Daoy (cell line): ENCODE results near the gene PROSER3. TPM values are rescaled to one million over a fixed set of nuclear protein-coding genes. Genes with fewer than 3 reads are reported as not detected.
"Not testable (repeated sequence)": the region's sequence is repeated elsewhere in the genome, so short reads cannot be mapped to it uniquely, and the experiment has no call there.

Experiments used
- DNase-seq: peaks from one replicate; pipeline ENCODE4 v3.0.0-alpha.2; 2015; ENCODE audit warnings: low read depth
- total RNA-seq: library from RNA; depleted of rRNA; stranded (reverse); fragments of >200 nt; shearing (Covaris generic); gene quantifications from 2 replicates; pipeline ENCODE4 v1.2.3, GENCODE V29; 2014

Gene PROSER3
- total RNA-seq, 1 experiment from 2014 or later: 3.2 TPM

- DNase-seq: no peak
Observed at GRCh38 chr19:35789978-35790944, 32.3 kb downstream of the PROSER3 start.

- DNase-seq: no peak
Observed at GRCh38 chr19:35790981-35791813, 33.2 kb downstream of the PROSER3 start.

GRCh38 chr19:35791814-35792279, 33.9 kb downstream of the PROSER3 start:
- DNase-seq: no peak

GRCh38 chr19:35792312-35792711, 34.3 kb downstream of the PROSER3 start:
- DNase-seq: no peak

GRCh38 chr19:35792888-35793287, 34.9 kb downstream of the PROSER3 start:
- no peak for DNase-seq

- DNase-seq: peak; percentile 41
Observed at GRCh38 chr19:35793381-35794165, 35.6 kb downstream of the PROSER3 start.

GRCh38 chr19:35795564-35795963, 37.6 kb downstream of the PROSER3 start:
- not testable (repeated sequence) for DNase-seq

GRCh38 chr19:35796645-35797542, 38.9 kb downstream of the PROSER3 start:
- no peak for DNase-seq

GRCh38 chr19:35797663-35798062, 39.7 kb downstream of the PROSER3 start:
- DNase-seq: no peak

GRCh38 chr19:35801828-35802227, 43.9 kb downstream of the PROSER3 start:
- no peak for DNase-seq

GRCh38 chr19:35805526-35806102, 47.6 kb downstream of the PROSER3 start:
- DNase-seq: no peak

GRCh38 chr19:35806597-35806996, 48.6 kb downstream of the PROSER3 start:
- DNase-seq: no peak

- no peak for DNase-seq
Observed at GRCh38 chr19:35807633-35808032, 49.7 kb downstream of the PROSER3 start.

- no peak for DNase-seq
Observed at GRCh38 chr19:35811317-35812219, 53.6 kb downstream of the PROSER3 start.

- no peak for DNase-seq
Observed at GRCh38 chr19:35812220-35813042, 54.5 kb downstream of the PROSER3 start, which contains the start of gene PRODH2. TSS of gene PRODH2 (minus strand) at chr19:35812845. CDS start at chr19:35812805, 40 bp downstream.

GRCh38 chr19:35813043-35813890, 55.3 kb downstream of the PROSER3 start:
- no peak for DNase-seq

GRCh38 chr19:35816262-35816661, 58.3 kb downstream of the PROSER3 start:
- no peak for DNase-seq
